ENCODE measurements around the gene KTI12. TPM values are rescaled to one million over a fixed set of nuclear protein-coding genes. Genes with fewer than 3 reads are reported as not detected.
"Not testable (repeated sequence)": the region's sequence is repeated elsewhere in the genome, so short reads cannot be mapped to it uniquely, and the experiment has no call there.

The KTI12 gene, protein sequence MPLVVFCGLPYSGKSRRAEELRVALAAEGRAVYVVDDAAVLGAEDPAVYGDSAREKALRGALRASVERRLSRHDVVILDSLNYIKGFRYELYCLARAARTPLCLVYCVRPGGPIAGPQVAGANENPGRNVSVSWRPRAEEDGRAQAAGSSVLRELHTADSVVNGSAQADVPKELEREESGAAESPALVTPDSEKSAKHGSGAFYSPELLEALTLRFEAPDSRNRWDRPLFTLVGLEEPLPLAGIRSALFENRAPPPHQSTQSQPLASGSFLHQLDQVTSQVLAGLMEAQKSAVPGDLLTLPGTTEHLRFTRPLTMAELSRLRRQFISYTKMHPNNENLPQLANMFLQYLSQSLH
- 10 to 100 TPM in 7 of 8 experiments, 1 to 10 TPM in 1; 7.4 to 19.4 (median 13.6) TPM for total RNA-seq

DNA sequence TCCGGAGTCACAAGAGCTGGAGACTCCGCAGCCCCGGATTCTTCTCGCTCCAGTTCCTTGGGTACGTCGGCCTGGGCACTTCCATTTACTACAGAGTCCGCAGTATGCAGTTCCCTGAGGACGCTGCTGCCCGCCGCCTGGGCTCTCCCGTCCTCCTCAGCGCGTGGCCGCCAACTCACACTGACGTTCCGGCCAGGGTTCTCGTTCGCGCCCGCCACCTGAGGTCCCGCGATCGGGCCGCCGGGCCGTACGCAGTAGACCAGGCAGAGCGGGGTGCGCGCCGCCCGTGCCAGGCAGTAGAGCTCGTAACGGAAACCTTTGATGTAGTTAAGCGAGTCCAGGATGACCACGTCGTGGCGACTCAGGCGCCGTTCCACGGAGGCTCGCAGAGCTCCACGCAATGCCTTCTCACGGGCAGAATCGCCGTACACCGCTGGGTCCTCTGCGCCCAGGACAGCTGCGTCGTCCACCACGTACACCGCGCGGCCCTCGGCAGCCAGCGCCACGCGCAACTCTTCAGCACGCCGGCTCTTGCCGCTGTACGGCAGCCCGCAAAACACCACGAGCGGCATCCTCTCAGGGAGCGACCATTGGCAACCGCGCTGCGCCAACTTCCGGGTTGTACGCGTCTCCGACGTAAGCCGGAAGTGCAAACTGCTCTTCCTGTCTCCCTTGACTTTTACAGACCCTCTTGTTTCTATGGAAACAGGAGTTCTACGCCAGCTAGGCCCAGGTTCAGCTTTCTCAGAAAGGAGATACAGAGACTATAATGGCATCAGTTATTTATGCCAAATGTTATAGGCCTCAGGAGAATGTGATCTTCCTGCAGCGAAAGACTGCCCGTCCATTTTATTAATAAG is at the start of gene KTI12:
Gene KTI12 (minus strand): TSS at position 621 of the 860 bp plus-strand sequence. CDS start 49 bp downstream, at position 572.
- in situ Hi-C loops (cut with MboI; ENCODE audit: low pct_unique_long_range_greater_than_20kb in 2 of 9, low sequenced_read_pairs in 9 of 9, unreplicated experiment in 9 of 9): no loop called here
- Histone ChIP-seq H3K4me1 (replicated peaks in 1 of 2) (peaks cover 20 to 27% of the 10 kb centered on the region in 2 donors), H3K27ac (peak within 1 kb of the TSS; percentile 88 to 96), H3K4me3 (peak within 1 kb of the TSS; percentile 53 to 88 (median 69))
- 0 to 69% (median 4%) methylated on average over 2 to 29 of the region's 78 CpGs; no CpG with 5 or more reads in 2 of the 10 experiments for WGBS, 10 experiments
- ATAC-seq (replicated peaks in 6 of 8): peak; percentile 85 to 93 (median 91)

GRCh38 chr1:52080014-52080415 is 46.4 kb upstream of the KTI12 start:
- no peak overlapping the region for H3K27ac ChIP-seq
- no peak for ATAC-seq (replicated peaks in 6 of 8)

GRCh38 chr1:52077277-52077676 is 43.7 kb upstream of the KTI12 start:
- WGBS, 10 experiments: 70 to 100% (median 98%) methylated on average over 1 to 6 of the region's 6 CpGs; no CpG with 5 or more reads in 2 of the 10 experiments
- in situ Hi-C loops (cut with MboI; ENCODE audit: low pct_unique_long_range_greater_than_20kb in 2 of 9, low sequenced_read_pairs in 9 of 9, unreplicated experiment in 9 of 9); ATAC-seq (replicated peaks in 6 of 8); H3K4me3 ChIP-seq; H3K27ac ChIP-seq; H3K4me1 ChIP-seq (replicated peaks in 1 of 2): not testable (repeated sequence)

More at GRCh38 chr1:52080014-52080415, 46.4 kb upstream of the KTI12 start:
- Histone ChIP-seq H3K4me3 (no peak overlapping the region), H3K4me1 (replicated peaks in 1 of 2) (no peaks in the 10 kb centered on the region)
- 67 to 100% (median 88%) methylated on average over 1 to 3 of the region's 3 CpGs; no CpG with 5 or more reads in 1 of the 10 experiments for WGBS, 10 experiments
- in situ Hi-C loops (cut with MboI; ENCODE audit: low pct_unique_long_range_greater_than_20kb in 2 of 9, low sequenced_read_pairs in 9 of 9, unreplicated experiment in 9 of 9): no loop called here

- Histone ChIP-seq H3K4me3 (no peak overlapping the region), H3K4me1 (replicated peaks in 1 of 2) (no peaks in the 10 kb centered on the region), H3K27ac (no peak overlapping the region)
- ATAC-seq (replicated peaks in 6 of 8): peak in 1 of 8 experiments; percentile 22
- WGBS, 10 experiments: 73 to 100% (median 87%) methylated on average over 1 to 6 of the region's 6 CpGs
- in situ Hi-C loops (cut with MboI; ENCODE audit: low pct_unique_long_range_greater_than_20kb in 2 of 9, low sequenced_read_pairs in 9 of 9, unreplicated experiment in 9 of 9): no loop called here
Measured at GRCh38 chr1:52072291-52072690, 38.7 kb upstream of the KTI12 start.

DNA sequence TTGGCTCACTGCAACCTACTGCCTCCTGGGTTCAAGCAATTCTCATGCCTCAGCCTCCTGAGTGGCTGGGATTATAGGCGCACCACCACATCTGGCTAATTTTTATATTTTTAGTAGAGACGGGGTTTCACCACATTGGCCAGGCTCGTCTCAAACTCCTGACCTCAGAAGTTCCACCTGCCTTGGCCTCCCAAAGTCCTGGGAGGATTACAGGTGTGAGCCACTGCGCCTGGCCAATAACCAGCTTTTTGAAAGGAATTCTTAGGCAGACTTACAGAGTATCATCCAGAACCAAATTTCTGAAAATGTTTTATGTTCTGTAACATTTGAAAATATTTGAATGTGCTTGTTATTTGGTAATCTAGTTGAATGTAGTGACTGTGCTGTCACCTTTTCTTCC is 37.1 kb upstream of the KTI12 start:
- ATAC-seq (replicated peaks in 6 of 8): no peak
- H3K27ac ChIP-seq: no peak overlapping the region
- H3K4me3 ChIP-seq: no peak overlapping the region
- in situ Hi-C loops (cut with MboI; ENCODE audit: low pct_unique_long_range_greater_than_20kb in 2 of 9, low sequenced_read_pairs in 9 of 9, unreplicated experiment in 9 of 9): no loop called here
- WGBS, 10 experiments: 52 to 100% (median 98%) methylated on average over 1 to 4 of the region's 4 CpGs; no CpG with 5 or more reads in 5 of the 10 experiments
- no peaks in the 10 kb centered on the region for H3K4me1 ChIP-seq (replicated peaks in 1 of 2)

- 83 to 100% (median 100%) methylated on average over 1 to 2 of the region's 2 CpGs; no CpG with 5 or more reads in 2 of the 10 experiments for WGBS, 10 experiments
- no peak overlapping the region for H3K27ac ChIP-seq
- peaks cover 8 to 12% of the 10 kb centered on the region in 2 donors for H3K4me1 ChIP-seq (replicated peaks in 1 of 2)
- in situ Hi-C loops (cut with MboI; ENCODE audit: low pct_unique_long_range_greater_than_20kb in 2 of 9, low sequenced_read_pairs in 9 of 9, unreplicated experiment in 9 of 9): no loop called here
- no peak for ATAC-seq (replicated peaks in 6 of 8)
- H3K4me3 ChIP-seq: no peak overlapping the region
Measured at GRCh38 chr1:52063192-52063591, 29.6 kb upstream of the KTI12 start.

DNA sequence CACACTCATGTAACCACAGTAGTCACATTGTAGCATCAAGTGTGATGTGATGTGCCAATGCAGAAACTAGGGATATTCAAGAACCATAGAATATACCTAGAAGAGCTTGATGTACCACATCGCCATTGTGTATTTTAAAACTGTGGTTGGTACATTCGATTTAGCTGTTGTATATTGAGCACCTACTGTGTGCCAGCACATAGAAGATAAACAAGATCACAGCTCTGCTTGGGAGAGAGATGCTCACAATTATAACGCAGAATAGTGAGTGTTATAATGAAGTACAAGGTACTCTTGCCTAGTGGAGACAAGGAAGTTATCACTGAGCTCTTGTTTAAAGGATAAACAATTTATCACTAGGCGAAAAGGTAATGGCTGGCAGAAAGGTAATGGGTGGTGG is 27.2 kb upstream of the KTI12 start:
- Histone ChIP-seq H3K4me3 (no peak overlapping the region), H3K4me1 (replicated peaks in 1 of 2) (peaks cover 19 to 22% of the 10 kb centered on the region in 2 donors), H3K27ac (no peak overlapping the region)
- ATAC-seq (replicated peaks in 6 of 8): no peak
- in situ Hi-C loops (cut with MboI; ENCODE audit: low pct_unique_long_range_greater_than_20kb in 2 of 9, low sequenced_read_pairs in 9 of 9, unreplicated experiment in 9 of 9): no loop called here
- WGBS, 10 experiments: 92 to 100% (median 100%) methylated on average over 2 to 4 of the region's 4 CpGs; no CpG with 5 or more reads in 2 of the 10 experiments

GRCh38 chr1:52059888-52060287 is 26.3 kb upstream of the KTI12 start:
- Histone ChIP-seq H3K4me3 (no peak overlapping the region), H3K4me1 (replicated peaks in 1 of 2) (peaks cover 19 to 22% of the 10 kb centered on the region in 2 donors), H3K27ac (no peak overlapping the region)
- in situ Hi-C loops (cut with MboI; ENCODE audit: low pct_unique_long_range_greater_than_20kb in 2 of 9, low sequenced_read_pairs in 9 of 9, unreplicated experiment in 9 of 9): no loop called here
- ATAC-seq (replicated peaks in 6 of 8): no peak
- 88 to 100% (median 94%) methylated on average over 1 of the region's 1 CpG; no CpG with 5 or more reads in 3 of the 10 experiments for WGBS, 10 experiments

GRCh38 chr1:52059321-52059720 is 25.7 kb upstream of the KTI12 start:
- peak overlapping the region in 1 of 5 donors; percentile 3 for H3K4me3 ChIP-seq
- peaks cover 19 to 22% of the 10 kb centered on the region in 2 donors for H3K4me1 ChIP-seq (replicated peaks in 1 of 2)
- no peak overlapping the region for H3K27ac ChIP-seq
- no peak for ATAC-seq (replicated peaks in 6 of 8)
- in situ Hi-C loops (cut with MboI; ENCODE audit: low pct_unique_long_range_greater_than_20kb in 2 of 9, low sequenced_read_pairs in 9 of 9, unreplicated experiment in 9 of 9): no loop called here

DNA sequence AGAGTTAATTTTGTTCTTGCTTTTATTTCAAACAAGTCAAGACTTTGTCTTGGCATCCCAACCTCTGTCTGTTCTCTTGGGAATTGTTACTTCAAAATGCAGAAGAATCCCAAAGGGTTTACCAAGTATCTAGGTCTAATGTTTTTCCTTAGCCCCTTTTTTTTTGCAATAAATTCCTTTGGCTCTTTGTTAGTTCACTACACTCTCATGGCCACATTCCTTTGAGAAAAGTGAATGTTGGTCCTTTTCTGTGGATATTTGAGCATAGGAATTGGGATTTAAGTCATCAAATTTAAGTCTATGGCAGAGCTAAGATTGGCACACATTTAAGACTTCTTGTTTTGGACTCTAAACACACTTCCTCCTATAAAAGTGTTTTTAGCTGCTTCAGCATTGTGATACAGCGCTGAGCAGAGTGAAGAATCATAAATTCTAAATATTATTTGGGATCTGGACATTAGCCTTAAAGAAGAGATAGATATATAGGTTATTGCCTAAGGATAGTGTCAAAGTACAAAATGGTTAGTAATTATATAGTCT is 24.3 kb upstream of the KTI12 start:
- Histone ChIP-seq H3K27ac (no peak overlapping the region), H3K4me3 (peak overlapping the region; percentile 89 to 99 (median 91)), H3K4me1 (replicated peaks in 1 of 2) (peaks cover 26 to 27% of the 10 kb centered on the region in 2 donors)
- 89 to 100% (median 100%) methylated on average over 1 of the region's 1 CpG for WGBS, 10 experiments
- in situ Hi-C loops (cut with MboI; ENCODE audit: low pct_unique_long_range_greater_than_20kb in 2 of 9, low sequenced_read_pairs in 9 of 9, unreplicated experiment in 9 of 9): no loop called here
- no peak for ATAC-seq (replicated peaks in 6 of 8)

GRCh38 chr1:52057255-52057654 is 23.6 kb upstream of the KTI12 start:
- Histone ChIP-seq H3K27ac (peak overlapping the region in 1 of 2 donors; percentile 96), H3K4me3 (peak overlapping the region; percentile 89 to 99 (median 91)), H3K4me1 (replicated peaks in 1 of 2) (peaks cover 26 to 27% of the 10 kb centered on the region in 2 donors)
- ATAC-seq (replicated peaks in 6 of 8): no peak
- in situ Hi-C loops (cut with MboI; ENCODE audit: low pct_unique_long_range_greater_than_20kb in 2 of 9, low sequenced_read_pairs in 9 of 9, unreplicated experiment in 9 of 9): no loop called here
- WGBS, 10 experiments: 0 to 38% (median 14%) methylated on average over 1 of the region's 1 CpG; no CpG with 5 or more reads in 3 of the 10 experiments

DNA sequence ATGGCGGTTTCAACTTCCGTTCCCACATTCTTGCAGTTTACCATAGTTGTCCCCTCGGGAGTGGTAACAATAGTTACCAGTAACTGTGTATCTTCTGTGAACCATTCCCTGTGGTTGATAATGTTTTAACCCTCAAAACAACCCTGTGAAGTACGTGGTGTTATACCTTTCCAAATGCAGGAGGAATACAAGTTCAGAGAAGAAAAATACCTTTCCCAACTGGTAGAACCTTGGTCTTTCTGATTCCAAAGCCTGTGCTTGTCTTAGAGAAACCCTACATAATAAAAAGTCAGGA is 23.3 kb upstream of the KTI12 start:
- peak overlapping the region; percentile 94 to 96 for H3K27ac ChIP-seq
- in situ Hi-C loops (cut with MboI; ENCODE audit: low pct_unique_long_range_greater_than_20kb in 2 of 9, low sequenced_read_pairs in 9 of 9, unreplicated experiment in 9 of 9): no loop called here
- no peak for ATAC-seq (replicated peaks in 6 of 8)
- WGBS, 10 experiments: 0 to 17% (median 1%) methylated on average over 1 to 4 of the region's 4 CpGs; no CpG with 5 or more reads in 4 of the 10 experiments
- H3K4me1 ChIP-seq (replicated peaks in 1 of 2): peaks cover 26 to 27% of the 10 kb centered on the region in 2 donors
- H3K4me3 ChIP-seq: peak overlapping the region; percentile 89 to 99 (median 91)
